BLaER1 treated with 17β-estradiol and CSF1 and Interleukin-3, amounts not matched to agents 10 nM and 100 nM (cell line): ENCODE data around the gene NEDD4L.

ENCODE experiments used
- H3K27ac ChIP-seq, 11 experiments: shearing (Covaris generic); formaldehyde crosslinking; 2 replicates each; pipeline ENCODE4 v1.8.1; 2022
- H3K27me3 ChIP-seq, 11 experiments: shearing (Covaris generic); formaldehyde crosslinking; 2 replicates each; pipeline ENCODE4 v1.8.1; 2022
- H3K36me3 ChIP-seq, 11 experiments: shearing (Covaris generic); formaldehyde crosslinking; 2 replicates each; pipeline ENCODE4 v1.8.1; 2022
- H3K4me1 ChIP-seq, 10 experiments: shearing (Covaris generic); formaldehyde crosslinking; 2 replicates each; pipeline ENCODE4 v1.8.1; 2022
- H3K4me2 ChIP-seq, 11 experiments: shearing (Covaris generic); formaldehyde crosslinking; 2 replicates each; pipeline ENCODE4 v1.8.1; 2022
- H3K4me3 ChIP-seq, 10 experiments: shearing (Covaris generic); formaldehyde crosslinking; 2 replicates each; pipeline ENCODE4 v1.8.1; 2022
- H3K9ac ChIP-seq, 11 experiments: shearing (Covaris generic); formaldehyde crosslinking; 2 replicates each; pipeline ENCODE4 v1.8.1; 2022
- H3K9me3 ChIP-seq, 11 experiments: shearing (Covaris generic); formaldehyde crosslinking; replicated peaks in 1 of 11; 2 replicates each; pipeline ENCODE4 v1.8.1; 2022
- H4K20me1 ChIP-seq, 11 experiments: shearing (Covaris generic); formaldehyde crosslinking; 2 replicates each; pipeline ENCODE4 v1.8.1; 2022
- Cebpa-rat ChIP-seq, 11 experiments: shearing (Covaris generic); IDR thresholded peaks; 2 replicates each; pipeline ENCODE4 v1.8.1; 2022

NEDD4L gene

GRCh38 chr18:58139459-58140386 lies 95.7 kb downstream of the NEDD4L start:
- Histone ChIP-seq H3K4me2 (peak overlapping the region in 7 of 11 experiments; percentile 11 to 46 (median 29); a peak in 10 of 22 replicates), H4K20me1 (peaks cover 0 to 95% (median 27%) of the 10 kb centered on the region in 11 experiments; a peak in 13 of 22 replicates), H3K9ac (no peak overlapping the region), H3K27ac (no peak overlapping the region), H3K4me1 (peaks cover 10 to 47% (median 36%) of the 10 kb centered on the region in 10 experiments), H3K9me3 (peaks cover 0 to 8% (median 0%) of the 10 kb centered on the region in 11 experiments; a peak in 1 of 22 replicates), H3K27me3 (no peaks in the 10 kb centered on the region), H3K4me3 (no peak overlapping the region), H3K36me3 (no peaks in the 10 kb centered on the region)
- TF ChIP-seq Cebpa-rat (IDR thresholded peaks at IDR 0.05): no peak

GRCh38 chr18:58140387-58141325 lies 96.6 kb downstream of the NEDD4L start:
- H3K4me2 ChIP-seq: no peak overlapping the region
- H3K27ac ChIP-seq: no peak overlapping the region
- TF ChIP-seq Cebpa-rat (IDR thresholded peaks at IDR 0.05): no peak
- no peak overlapping the region for H3K4me3 ChIP-seq
- H3K9ac ChIP-seq: no peak overlapping the region
- H3K4me1 ChIP-seq: peaks cover 10 to 38% (median 29%) of the 10 kb centered on the region in 10 experiments
- H3K27me3 ChIP-seq: no peaks in the 10 kb centered on the region
- H3K9me3 ChIP-seq: peaks cover 0 to 8% (median 0%) of the 10 kb centered on the region in 11 experiments; a peak in 1 of 22 replicates
- H4K20me1 ChIP-seq: peaks cover 0 to 95% (median 27%) of the 10 kb centered on the region in 11 experiments; a peak in 13 of 22 replicates
- no peaks in the 10 kb centered on the region for H3K36me3 ChIP-seq

GRCh38 chr18:58143386-58143785 lies 99.4 kb downstream of the NEDD4L start:
- no peaks in the 10 kb centered on the region for H3K36me3 ChIP-seq
- H3K27me3 ChIP-seq: no peaks in the 10 kb centered on the region
- H3K27ac ChIP-seq: no peak overlapping the region
- no peak overlapping the region for H3K4me3 ChIP-seq
- H3K4me2 ChIP-seq: peak overlapping the region; percentile 6 to 76 (median 53); a peak in 21 of 22 replicates
- H3K4me1 ChIP-seq: peaks cover 14 to 35% (median 29%) of the 10 kb centered on the region in 10 experiments
- no peak overlapping the region for H3K9ac ChIP-seq
- peaks cover 0 to 95% (median 28%) of the 10 kb centered on the region in 11 experiments; a peak in 14 of 22 replicates for H4K20me1 ChIP-seq
- TF ChIP-seq Cebpa-rat (IDR thresholded peaks at IDR 0.05): no peak
- H3K9me3 ChIP-seq: peaks cover 0 to 8% (median 0%) of the 10 kb centered on the region in 11 experiments; a peak in 1 of 22 replicates

GRCh38 chr18:58144106-58144505 lies 100.1 kb downstream of the NEDD4L start:
- H3K36me3 ChIP-seq: no peaks in the 10 kb centered on the region
- no peak overlapping the region for H3K27ac ChIP-seq
- no peak overlapping the region; a peak in 1 of 22 replicates for H3K4me2 ChIP-seq
- peaks cover 0 to 96% (median 22%) of the 10 kb centered on the region in 11 experiments; a peak in 14 of 22 replicates for H4K20me1 ChIP-seq
- no peak for TF ChIP-seq Cebpa-rat (IDR thresholded peaks at IDR 0.05)
- peaks cover 19 to 37% (median 30%) of the 10 kb centered on the region in 10 experiments for H3K4me1 ChIP-seq
- H3K4me3 ChIP-seq: no peak overlapping the region
- peaks cover 0 to 8% (median 0%) of the 10 kb centered on the region in 11 experiments; a peak in 1 of 22 replicates for H3K9me3 ChIP-seq
- no peaks in the 10 kb centered on the region for H3K27me3 ChIP-seq
- H3K9ac ChIP-seq: no peak overlapping the region

- H4K20me1 ChIP-seq: peaks cover 0 to 98% (median 20%) of the 10 kb centered on the region in 11 experiments; a peak in 14 of 22 replicates
- peaks cover 0 to 8% (median 0%) of the 10 kb centered on the region in 11 experiments; a peak in 1 of 22 replicates for H3K9me3 ChIP-seq
- H3K27ac ChIP-seq: no peak overlapping the region
- no peak overlapping the region for H3K9ac ChIP-seq
- H3K36me3 ChIP-seq: no peaks in the 10 kb centered on the region
- H3K4me3 ChIP-seq: no peak overlapping the region
- H3K27me3 ChIP-seq: no peaks in the 10 kb centered on the region
- no peak overlapping the region for H3K4me2 ChIP-seq
- no peak for TF ChIP-seq Cebpa-rat (IDR thresholded peaks at IDR 0.05)
- H3K4me1 ChIP-seq: peaks cover 13 to 38% (median 31%) of the 10 kb centered on the region in 10 experiments; a peak in 19 of 20 replicates
Observed at GRCh38 chr18:58144671-58145285, 100.8 kb downstream of the NEDD4L start.

- Histone ChIP-seq H3K4me1 (peaks cover 11 to 37% (median 29%) of the 10 kb centered on the region in 10 experiments; a peak in 19 of 20 replicates), H3K27ac (no peak overlapping the region), H3K4me2 (no peak overlapping the region), H3K9me3 (peaks cover 0 to 8% (median 0%) of the 10 kb centered on the region in 11 experiments; a peak in 1 of 22 replicates), H3K27me3 (no peaks in the 10 kb centered on the region), H3K9ac (no peak overlapping the region), H4K20me1 (peaks cover 0 to 98% (median 7%) of the 10 kb centered on the region in 11 experiments; a peak in 13 of 22 replicates), H3K36me3 (no peaks in the 10 kb centered on the region), H3K4me3 (no peak overlapping the region)
- TF ChIP-seq Cebpa-rat (IDR thresholded peaks at IDR 0.05): no peak
Observed at GRCh38 chr18:58146099-58146498, 102.1 kb downstream of the NEDD4L start.

GRCh38 chr18:58148954-58149471 lies 105.0 kb downstream of the NEDD4L start:
- H3K9me3 ChIP-seq: peaks cover 0 to 4% (median 0%) of the 10 kb centered on the region in 11 experiments; a peak in 1 of 22 replicates
- peaks cover 0 to 100% (median 0%) of the 10 kb centered on the region in 11 experiments; a peak in 9 of 22 replicates for H4K20me1 ChIP-seq
- H3K9ac ChIP-seq: 0 out of 22 replicates have a peak overlapping the region, but pooled peaks of 1 of the 11 experiments have one; percentile 11
- H3K27me3 ChIP-seq: no peaks in the 10 kb centered on the region
- no peak for TF ChIP-seq Cebpa-rat (IDR thresholded peaks at IDR 0.05)
- no peak overlapping the region for H3K4me3 ChIP-seq
- H3K4me1 ChIP-seq: peaks cover 0 to 23% (median 18%) of the 10 kb centered on the region in 10 experiments; a peak in 17 of 20 replicates
- no peaks in the 10 kb centered on the region for H3K36me3 ChIP-seq
- H3K27ac ChIP-seq: peak overlapping the region in 7 of 11 experiments; percentile 21 to 57 (median 45); a peak in 11 of 22 replicates
- H3K4me2 ChIP-seq: peak overlapping the region in 9 of 11 experiments; percentile 6 to 84 (median 70); a peak in 17 of 22 replicates
